ENCODE measurements around the gene IL1F10.

IL1F10 gene

DNA sequence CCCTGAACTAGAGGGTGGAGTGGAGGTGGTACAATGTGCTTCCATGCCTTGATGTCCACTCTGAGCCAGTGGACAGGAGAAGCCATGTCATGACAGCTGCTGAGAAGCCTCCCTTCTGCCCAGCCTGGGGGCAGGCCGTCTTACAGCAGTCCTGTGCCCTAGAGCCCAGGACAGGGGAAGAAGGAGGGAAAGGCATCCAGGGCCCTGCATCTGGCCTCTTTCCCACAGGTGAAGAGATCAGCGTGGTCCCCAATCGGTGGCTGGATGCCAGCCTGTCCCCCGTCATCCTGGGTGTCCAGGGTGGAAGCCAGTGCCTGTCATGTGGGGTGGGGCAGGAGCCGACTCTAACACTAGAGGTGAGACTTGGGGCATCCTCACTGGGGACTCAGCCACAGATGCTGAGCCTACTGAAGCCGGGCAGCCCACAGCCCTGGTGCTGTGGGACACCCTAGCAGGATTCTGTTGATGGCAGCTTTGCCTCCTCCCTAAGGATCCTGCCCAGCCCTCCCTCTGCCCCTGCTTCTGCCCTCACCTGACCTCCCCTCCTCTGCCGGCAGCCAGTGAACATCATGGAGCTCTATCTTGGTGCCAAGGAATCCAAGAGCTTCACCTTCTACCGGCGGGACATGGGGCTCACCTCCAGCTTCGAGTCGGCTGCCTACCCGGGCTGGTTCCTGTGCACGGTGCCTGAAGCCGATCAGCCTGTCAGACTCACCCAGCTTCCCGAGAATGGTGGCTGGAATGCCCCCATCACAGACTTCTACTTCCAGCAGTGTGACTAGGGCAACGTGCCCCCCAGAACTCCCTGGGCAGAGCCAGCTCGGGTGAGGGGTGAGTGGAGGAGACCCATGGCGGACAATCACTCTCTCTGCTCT lies 5.6 kb upstream of the IL1F10 start:
- no peak overlapping the region for H3K9ac ChIP-seq
- H2AFZ ChIP-seq, result no peak overlapping the region
- H3K36me3 ChIP-seq (ENCODE audit: control insufficient read depth, insufficient read depth, low read length), result no peaks in the 10 kb centered on the region
- no peak overlapping the region for H3K4me3 ChIP-seq (ENCODE audit: low read depth, low read length)
- TF ChIP-seq, protein P1, sequence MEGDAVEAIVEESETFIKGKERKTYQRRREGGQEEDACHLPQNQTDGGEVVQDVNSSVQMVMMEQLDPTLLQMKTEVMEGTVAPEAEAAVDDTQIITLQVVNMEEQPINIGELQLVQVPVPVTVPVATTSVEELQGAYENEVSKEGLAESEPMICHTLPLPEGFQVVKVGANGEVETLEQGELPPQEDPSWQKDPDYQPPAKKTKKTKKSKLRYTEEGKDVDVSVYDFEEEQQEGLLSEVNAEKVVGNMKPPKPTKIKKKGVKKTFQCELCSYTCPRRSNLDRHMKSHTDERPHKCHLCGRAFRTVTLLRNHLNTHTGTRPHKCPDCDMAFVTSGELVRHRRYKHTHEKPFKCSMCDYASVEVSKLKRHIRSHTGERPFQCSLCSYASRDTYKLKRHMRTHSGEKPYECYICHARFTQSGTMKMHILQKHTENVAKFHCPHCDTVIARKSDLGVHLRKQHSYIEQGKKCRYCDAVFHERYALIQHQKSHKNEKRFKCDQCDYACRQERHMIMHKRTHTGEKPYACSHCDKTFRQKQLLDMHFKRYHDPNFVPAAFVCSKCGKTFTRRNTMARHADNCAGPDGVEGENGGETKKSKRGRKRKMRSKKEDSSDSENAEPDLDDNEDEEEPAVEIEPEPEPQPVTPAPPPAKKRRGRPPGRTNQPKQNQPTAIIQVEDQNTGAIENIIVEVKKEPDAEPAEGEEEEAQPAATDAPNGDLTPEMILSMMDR (IDR thresholded peaks at IDR 0.05), result no peak
- peak overlapping the region; percentile 13 for H3K4me2 ChIP-seq (ENCODE audit: low read length)
- H3K9me3 ChIP-seq (ENCODE audit: control insufficient read depth, low read length), result no peaks in the 10 kb centered on the region
- no peaks in the 10 kb centered on the region for H3K79me2 ChIP-seq
- no peaks in the 10 kb centered on the region for H3K4me1 ChIP-seq
- no peaks in the 10 kb centered on the region for H3K27me3 ChIP-seq (ENCODE audit: control insufficient read depth, insufficient read depth, low read length)
- H3K27ac ChIP-seq, result no peak overlapping the region

DNA sequence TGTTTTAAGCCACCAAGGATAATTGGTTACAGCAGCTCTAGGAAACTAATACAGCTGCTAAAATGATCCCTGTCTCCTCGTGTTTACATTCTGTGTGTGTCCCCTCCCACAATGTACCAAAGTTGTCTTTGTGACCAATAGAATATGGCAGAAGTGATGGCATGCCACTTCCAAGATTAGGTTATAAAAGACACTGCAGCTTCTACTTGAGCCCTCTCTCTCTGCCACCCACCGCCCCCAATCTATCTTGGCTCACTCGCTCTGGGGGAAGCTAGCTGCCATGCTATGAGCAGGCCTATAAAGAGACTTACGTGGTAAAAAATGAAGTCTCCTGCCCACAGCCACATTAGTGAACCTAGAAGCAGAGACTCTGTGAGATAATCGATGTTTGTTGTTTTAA lies 3.5 kb upstream of the IL1F10 start:
- no peaks in the 10 kb centered on the region for H3K36me3 ChIP-seq (ENCODE audit: control insufficient read depth, insufficient read depth, low read length)
- H3K4me3 ChIP-seq (ENCODE audit: low read depth, low read length), result no peak overlapping the region
- H3K27me3 ChIP-seq (ENCODE audit: control insufficient read depth, insufficient read depth, low read length), result no peaks in the 10 kb centered on the region
- no peak overlapping the region for H3K27ac ChIP-seq
- TF ChIP-seq, protein P1 (IDR thresholded peaks at IDR 0.05), result no peak
- no peak overlapping the region for H3K4me2 ChIP-seq (ENCODE audit: low read length)
- no peaks in the 10 kb centered on the region for H3K4me1 ChIP-seq
- H2AFZ ChIP-seq, result no peak overlapping the region
- no peaks in the 10 kb centered on the region for H3K9me3 ChIP-seq (ENCODE audit: control insufficient read depth, low read length)
- H3K79me2 ChIP-seq, result no peaks in the 10 kb centered on the region
- no peak overlapping the region for H3K9ac ChIP-seq

DNA sequence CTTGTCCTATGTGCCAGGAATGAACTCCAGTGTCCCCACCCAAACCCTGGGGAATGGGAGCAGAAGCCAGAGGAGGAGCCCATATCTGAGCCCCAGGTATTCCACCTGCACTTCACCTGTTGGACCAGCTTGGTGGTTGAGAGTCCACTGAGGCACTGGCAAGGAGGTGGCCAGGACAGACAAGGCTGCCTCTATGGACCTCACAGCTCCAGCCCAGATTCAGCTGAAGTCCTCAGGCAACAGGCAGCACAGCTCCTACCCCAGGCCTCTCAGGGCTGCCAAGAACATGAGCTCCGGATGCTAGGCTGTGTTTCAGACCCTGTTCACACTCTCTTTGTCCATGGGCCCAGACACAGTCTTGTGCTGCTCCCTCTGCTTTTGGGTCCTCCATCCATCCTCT lies 2.9 kb upstream of the IL1F10 start:
- no peaks in the 10 kb centered on the region for H3K79me2 ChIP-seq
- H3K36me3 ChIP-seq (ENCODE audit: control insufficient read depth, insufficient read depth, low read length), result no peaks in the 10 kb centered on the region
- H3K27ac ChIP-seq, result no peak overlapping the region
- no peak overlapping the region for H2AFZ ChIP-seq
- no peak overlapping the region for H3K4me3 ChIP-seq (ENCODE audit: low read depth, low read length)
- H3K9me3 ChIP-seq (ENCODE audit: control insufficient read depth, low read length), result no peaks in the 10 kb centered on the region
- H3K4me2 ChIP-seq (ENCODE audit: low read length), result no peak overlapping the region
- H3K27me3 ChIP-seq (ENCODE audit: control insufficient read depth, insufficient read depth, low read length), result no peaks in the 10 kb centered on the region
- no peak overlapping the region for H3K9ac ChIP-seq
- H3K4me1 ChIP-seq, result no peaks in the 10 kb centered on the region
- TF ChIP-seq, protein P1 (IDR thresholded peaks at IDR 0.05), result no peak

DNA sequence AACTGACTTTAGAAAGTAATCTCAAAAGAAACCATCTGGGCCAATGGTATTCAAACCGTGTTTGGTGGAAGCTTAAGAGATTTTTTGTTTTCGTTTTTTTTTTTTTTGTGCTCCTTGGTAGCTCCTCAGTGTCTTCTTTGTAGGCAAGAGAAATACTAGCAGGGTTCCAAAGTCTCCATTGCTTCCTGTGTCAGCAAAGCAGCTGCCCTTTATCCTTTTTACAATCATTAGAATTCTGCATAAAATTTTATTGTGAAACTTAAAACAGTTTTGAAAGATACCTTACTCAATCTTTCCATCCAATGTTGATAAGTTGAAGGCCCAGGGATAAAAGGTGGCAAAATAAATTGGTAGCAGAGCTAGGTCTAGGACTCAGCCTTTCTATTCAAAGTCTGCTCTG lies 479 bp downstream of the IL1F10 start:
- Histone ChIP-seq H3K4me3 (ENCODE audit: low read depth, low read length) (no peak overlapping the region), H2AFZ (no peak overlapping the region), H3K9me3 (ENCODE audit: control insufficient read depth, low read length) (no peaks in the 10 kb centered on the region), H3K27ac (no peak overlapping the region), H3K4me1 (no peaks in the 10 kb centered on the region), H3K36me3 (ENCODE audit: control insufficient read depth, insufficient read depth, low read length) (no peaks in the 10 kb centered on the region), H3K79me2 (no peaks in the 10 kb centered on the region), H3K27me3 (ENCODE audit: control insufficient read depth, insufficient read depth, low read length) (no peaks in the 10 kb centered on the region), H3K4me2 (ENCODE audit: low read length) (no peak overlapping the region), H3K9ac (no peak overlapping the region)
- TF ChIP-seq, protein P1 (IDR thresholded peaks at IDR 0.05), result no peak

All from parathyroid adenoma (tissue), 2 donors.